ENCODE measurements around the gene FBXO9.

Gene FBXO9

DNA sequence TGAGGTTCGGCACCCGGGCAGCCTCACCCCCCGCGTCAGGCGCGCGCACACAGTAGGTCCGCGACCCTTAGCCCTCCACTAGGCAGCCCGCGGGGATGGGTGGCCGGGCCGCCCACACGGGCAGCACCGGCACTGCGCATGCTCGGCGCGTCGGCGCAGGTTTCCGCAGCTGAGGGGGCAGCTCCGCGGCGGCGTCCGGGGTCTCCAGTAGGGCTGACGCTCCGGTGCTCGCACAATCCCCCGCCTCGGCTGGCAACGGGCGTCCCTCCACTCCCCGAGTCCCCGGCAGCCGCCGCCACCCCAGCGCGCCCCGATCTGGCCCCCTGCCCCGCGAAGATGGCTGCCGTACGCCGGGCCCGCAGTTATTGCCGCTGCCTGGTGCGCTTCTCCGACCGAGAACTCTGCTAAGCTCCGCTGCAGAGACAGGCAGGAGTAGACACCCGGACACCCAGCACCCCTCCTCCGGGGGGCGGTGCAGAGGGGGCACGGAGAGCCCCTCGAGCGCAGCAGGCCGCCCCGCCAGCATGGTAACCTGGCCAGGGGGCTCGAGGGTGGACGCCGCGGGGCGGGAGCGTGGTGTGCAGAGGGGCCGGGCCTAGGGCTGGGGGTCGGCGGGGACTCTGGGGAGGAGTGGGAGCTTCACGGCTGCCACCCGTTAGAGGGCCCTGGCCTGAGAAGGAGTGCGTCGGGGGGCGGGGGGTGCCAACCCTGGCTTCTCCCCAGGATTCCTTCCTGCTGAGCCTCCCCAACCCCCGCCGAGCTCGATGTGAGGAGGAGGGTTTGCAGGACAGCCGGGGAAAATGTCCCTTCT lies at the start of gene FBXO9:
TSS of gene FBXO9 (plus strand) at position 139 of the 811 bp plus-strand sequence. CDS start at position 525, 386 bp downstream.
- ATAC-seq (ENCODE audit: low read depth), result peak; percentile 57
- Mint-ChIP-seq H3K9me3 (no peaks in the 10 kb centered on the region), H3K4me3 (peak within 1 kb of the TSS; percentile 98), H3K36me3 (no peaks in the 10 kb centered on the region), H3K27ac (peak within 1 kb of the TSS; percentile 94), H3K27me3 (no peaks in the 10 kb centered on the region), H3K4me1 (peaks cover 18% of the 10 kb centered on the region)
- peak; percentile 73 to 81 for DNase-seq (ENCODE audit: low spot score in 2 of 2)

DNA sequence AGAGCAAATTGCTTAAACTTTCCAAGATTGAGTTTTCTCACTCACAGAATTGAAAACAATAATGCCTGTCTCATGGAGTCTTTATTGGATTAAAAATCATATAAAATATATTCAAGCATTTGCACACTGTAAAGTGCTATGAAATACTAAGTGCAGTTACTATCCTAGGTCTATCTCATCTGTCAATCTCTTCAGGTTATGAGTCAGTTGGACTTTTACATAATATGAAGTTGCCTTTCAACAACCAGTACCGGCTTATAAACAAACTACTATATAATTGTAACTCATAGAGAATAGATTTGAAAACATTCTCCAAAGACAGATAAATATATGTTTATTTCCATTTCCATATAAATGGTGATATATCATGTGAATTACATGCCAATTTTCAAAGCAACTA lies 49.7 kb upstream of the FBXO9 start:
- H3K9me3 Mint-ChIP-seq, result no peaks in the 10 kb centered on the region
- peaks cover 3% of the 10 kb centered on the region for H3K4me1 Mint-ChIP-seq
- no peaks in the 10 kb centered on the region for H3K27me3 Mint-ChIP-seq
- no peak for ATAC-seq (ENCODE audit: low read depth)
- no peak for DNase-seq (ENCODE audit: low spot score in 2 of 2)
- H3K4me3 Mint-ChIP-seq, result no peak overlapping the region
- H3K27ac Mint-ChIP-seq, result no peak overlapping the region
- H3K36me3 Mint-ChIP-seq, result peaks cover 38% of the 10 kb centered on the region

DNA sequence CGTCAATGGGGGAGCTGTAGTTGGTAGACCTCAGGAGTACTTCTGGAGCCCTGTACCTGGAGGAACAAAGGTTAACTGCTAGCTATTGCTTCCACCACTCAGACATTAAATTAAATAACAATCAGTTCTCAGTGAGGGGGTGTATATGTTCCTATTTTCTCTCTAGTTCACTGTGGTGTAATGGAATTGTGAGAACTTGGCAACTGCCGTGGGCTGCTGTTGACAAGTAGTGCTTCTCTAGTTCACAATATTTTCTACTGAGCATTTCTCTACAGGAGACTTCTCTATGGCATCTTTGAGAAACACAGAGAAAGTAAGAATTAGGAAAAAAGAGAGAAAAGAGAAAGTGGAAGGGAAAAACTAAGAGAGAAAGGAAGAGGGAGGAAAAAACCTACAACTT lies 46.8 kb upstream of the FBXO9 start:
- ATAC-seq (ENCODE audit: low read depth) (no peak), DNase-seq (ENCODE audit: low spot score in 2 of 2) (no peak)
- Mint-ChIP-seq H3K36me3 (peaks cover 34% of the 10 kb centered on the region), H3K4me1 (peaks cover 3% of the 10 kb centered on the region), H3K9me3 (no peaks in the 10 kb centered on the region), H3K27ac (no peak overlapping the region), H3K4me3 (no peak overlapping the region), H3K27me3 (no peaks in the 10 kb centered on the region)

DNA sequence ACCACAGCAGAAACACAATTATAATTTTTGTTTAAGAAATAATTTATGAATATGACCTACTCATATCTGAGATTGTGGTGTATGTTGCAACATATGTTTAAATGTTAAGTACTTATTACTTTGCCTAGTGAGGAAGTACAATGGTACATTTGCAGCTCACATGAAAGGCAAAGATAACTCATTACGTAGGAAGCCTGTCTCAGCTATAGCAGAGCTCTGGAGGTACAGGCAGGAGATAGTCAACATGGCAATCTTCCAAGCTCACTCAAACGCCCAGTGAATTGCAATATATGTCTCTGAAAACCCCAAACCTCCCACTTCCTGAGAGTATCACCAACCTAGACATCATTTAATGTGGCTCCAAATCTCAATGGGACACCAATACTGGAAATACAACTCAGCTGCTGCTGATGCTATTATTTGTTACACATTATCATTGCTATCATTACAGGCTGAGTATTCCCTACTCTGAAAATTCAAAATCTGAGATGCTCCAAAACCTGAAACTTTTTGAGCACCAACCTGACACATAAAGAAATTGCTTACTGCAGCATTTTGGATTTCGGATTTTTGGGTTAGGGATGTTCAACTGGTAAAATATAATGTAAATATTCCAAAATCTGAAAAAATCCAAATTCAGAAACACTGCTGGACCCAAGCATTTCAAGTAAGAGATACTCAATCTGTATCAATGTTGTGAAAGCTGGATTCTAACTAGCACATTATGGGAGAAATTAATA lies 45.0 kb upstream of the FBXO9 start:
- H3K4me3 Mint-ChIP-seq, result no peak overlapping the region
- H3K27ac Mint-ChIP-seq, result no peak overlapping the region
- peaks cover 28% of the 10 kb centered on the region for H3K36me3 Mint-ChIP-seq
- H3K27me3 Mint-ChIP-seq, result no peaks in the 10 kb centered on the region
- H3K9me3 Mint-ChIP-seq, result no peaks in the 10 kb centered on the region
- ATAC-seq (ENCODE audit: low read depth), result no peak
- peaks cover 3% of the 10 kb centered on the region for H3K4me1 Mint-ChIP-seq
- no peak for DNase-seq (ENCODE audit: low spot score in 2 of 2)

DNA sequence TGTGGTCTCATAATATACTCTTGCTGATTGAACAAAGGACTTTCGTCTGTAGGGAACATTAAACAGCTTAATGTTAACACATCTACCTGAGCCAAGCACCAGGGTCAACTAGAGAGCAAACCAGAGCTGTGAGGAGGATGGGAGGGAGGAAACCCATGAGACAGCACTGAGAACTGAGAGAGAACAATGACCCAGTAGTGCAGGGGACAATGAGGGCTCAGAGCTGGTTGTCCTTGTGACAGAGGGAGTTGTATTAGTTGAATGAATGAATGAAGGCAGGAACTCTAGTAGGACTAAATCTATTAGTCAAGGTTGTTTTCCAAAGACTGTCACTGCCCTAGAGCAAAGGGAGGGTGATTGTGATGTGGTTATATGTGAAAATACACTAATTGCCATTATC lies 41.9 kb upstream of the FBXO9 start:
- Mint-ChIP-seq H3K36me3 (peaks cover 26% of the 10 kb centered on the region), H3K27me3 (no peaks in the 10 kb centered on the region), H3K9me3 (no peaks in the 10 kb centered on the region), H3K4me1 (no peaks in the 10 kb centered on the region), H3K4me3 (no peak overlapping the region), H3K27ac (no peak overlapping the region)
- ATAC-seq (ENCODE audit: low read depth), result no peak
- DNase-seq (ENCODE audit: low spot score in 2 of 2), result no peak

DNA sequence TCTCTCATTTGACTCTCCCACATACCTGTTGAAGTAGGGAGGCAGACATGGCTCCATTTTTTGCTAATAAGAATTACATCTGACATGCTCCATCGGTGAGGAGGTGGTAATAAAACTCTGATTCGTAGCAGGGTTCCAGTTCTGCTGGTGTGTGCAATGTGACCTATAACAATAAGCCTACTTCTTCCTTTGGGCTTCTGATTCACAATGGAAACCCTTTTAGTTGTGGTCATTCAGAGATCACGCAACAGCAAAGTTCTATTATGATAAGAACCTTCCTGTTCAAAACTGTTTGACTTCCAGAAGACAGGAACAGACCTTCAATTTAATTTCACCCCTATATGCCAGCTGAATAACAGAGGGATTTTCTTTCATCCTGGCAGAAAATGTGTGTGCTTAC lies 38.7 kb upstream of the FBXO9 start:
- Mint-ChIP-seq H3K27ac (no peak overlapping the region), H3K4me3 (no peak overlapping the region), H3K36me3 (peaks cover 28% of the 10 kb centered on the region), H3K4me1 (no peaks in the 10 kb centered on the region), H3K27me3 (no peaks in the 10 kb centered on the region), H3K9me3 (no peaks in the 10 kb centered on the region)
- no peak for DNase-seq (ENCODE audit: low spot score in 2 of 2)
- ATAC-seq (ENCODE audit: low read depth), result no peak

DNA sequence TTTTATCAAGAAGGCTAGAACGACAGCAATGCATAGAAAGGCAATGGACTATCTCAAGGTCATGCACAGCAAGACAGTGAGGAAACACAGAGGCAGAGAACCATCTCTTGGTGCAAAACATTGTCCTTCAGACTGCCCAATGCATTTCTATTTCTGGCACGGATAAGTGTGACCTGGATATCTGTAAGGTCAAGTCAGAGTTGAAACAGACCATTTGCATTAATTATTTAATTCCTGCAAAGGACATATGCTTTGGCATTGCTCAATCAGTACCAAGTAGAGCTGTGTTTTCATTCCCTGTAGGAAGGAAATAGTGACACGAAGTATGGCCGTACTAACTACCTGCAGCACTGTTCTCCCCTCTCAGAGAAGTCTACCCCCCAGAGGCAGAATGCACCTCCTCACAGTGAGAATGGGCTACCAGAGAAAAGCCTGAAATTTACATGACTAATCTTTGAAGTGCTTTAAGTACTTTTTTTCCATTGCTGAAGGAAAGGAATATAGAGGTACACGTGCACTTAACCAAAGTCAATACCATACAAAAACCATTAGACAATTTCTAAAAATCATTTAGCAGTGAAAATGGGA lies 38.0 kb upstream of the FBXO9 start:
- no peaks in the 10 kb centered on the region for H3K4me1 Mint-ChIP-seq
- peaks cover 33% of the 10 kb centered on the region for H3K36me3 Mint-ChIP-seq
- no peak overlapping the region for H3K27ac Mint-ChIP-seq
- H3K4me3 Mint-ChIP-seq, result no peak overlapping the region
- no peaks in the 10 kb centered on the region for H3K9me3 Mint-ChIP-seq
- ATAC-seq (ENCODE audit: low read depth), result no peak
- DNase-seq (ENCODE audit: low spot score in 2 of 2), result no peak
- no peaks in the 10 kb centered on the region for H3K27me3 Mint-ChIP-seq

DNA sequence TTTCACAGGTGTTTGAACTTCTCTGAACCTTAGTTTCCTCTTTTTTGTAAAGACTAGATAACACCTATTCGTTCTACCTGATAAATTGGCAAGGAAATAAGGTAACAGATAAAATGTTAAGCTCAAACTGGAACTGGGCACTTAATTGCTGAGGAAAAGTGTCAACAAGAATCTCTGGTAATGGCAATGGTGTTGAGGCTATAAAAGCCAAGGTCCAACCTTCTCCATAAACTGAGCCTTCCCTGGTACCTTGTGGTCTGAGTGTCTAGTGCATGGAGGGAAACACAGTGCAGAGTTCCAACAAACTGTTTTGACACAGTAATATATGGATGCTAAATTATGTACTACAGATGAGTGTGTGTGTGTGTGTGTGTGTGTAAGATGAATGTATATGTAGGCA lies 36.7 kb upstream of the FBXO9 start:
- Mint-ChIP-seq H3K27me3 (no peaks in the 10 kb centered on the region), H3K9me3 (no peaks in the 10 kb centered on the region), H3K27ac (no peak overlapping the region), H3K4me1 (no peaks in the 10 kb centered on the region), H3K36me3 (peaks cover 43% of the 10 kb centered on the region), H3K4me3 (no peak overlapping the region)
- no peak for ATAC-seq (ENCODE audit: low read depth)
- no peak for DNase-seq (ENCODE audit: low spot score in 2 of 2)

DNA sequence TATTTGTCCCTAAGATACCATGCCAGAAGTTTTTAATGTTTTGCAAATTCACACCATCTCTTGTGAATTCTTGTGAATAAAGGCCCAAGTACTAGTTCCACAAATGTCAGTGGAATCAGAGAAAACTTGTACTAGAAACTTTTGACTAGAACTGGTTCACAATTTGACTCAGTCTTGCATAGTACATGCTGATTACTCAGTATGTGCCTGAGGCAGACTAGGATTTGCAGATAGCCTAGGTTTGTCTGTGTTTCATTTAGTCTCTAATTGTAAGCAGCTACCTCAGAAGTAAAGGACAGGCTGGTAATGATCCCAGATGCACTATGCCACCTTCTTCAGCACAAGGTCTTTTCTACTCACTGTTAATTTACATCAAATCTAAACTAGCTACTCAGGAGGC lies 35.9 kb upstream of the FBXO9 start:
- Mint-ChIP-seq H3K4me1 (no peaks in the 10 kb centered on the region), H3K27ac (no peak overlapping the region), H3K9me3 (no peaks in the 10 kb centered on the region), H3K4me3 (no peak overlapping the region), H3K36me3 (peaks cover 40% of the 10 kb centered on the region), H3K27me3 (no peaks in the 10 kb centered on the region)
- ATAC-seq (ENCODE audit: low read depth) (no peak), DNase-seq (ENCODE audit: low spot score in 2 of 2) (no peak)

DNA sequence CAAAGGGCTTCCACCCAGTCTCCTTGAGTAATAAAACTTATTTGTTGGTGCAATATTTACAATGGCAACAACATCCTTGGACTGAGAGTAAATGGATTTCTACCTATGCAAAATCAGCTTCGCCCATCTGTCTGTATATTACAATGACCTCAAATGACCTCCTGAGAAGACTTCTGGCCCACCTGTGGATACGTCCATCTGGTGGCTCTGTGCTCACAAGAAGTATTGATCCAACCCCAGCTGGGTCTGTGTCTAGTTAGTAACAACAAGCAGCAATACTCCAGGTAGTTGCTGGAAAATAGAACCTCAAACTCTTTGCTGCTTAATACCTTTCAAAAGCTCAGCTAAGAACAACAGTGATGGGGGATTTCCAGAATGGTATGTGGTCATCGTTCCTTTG lies 35.4 kb upstream of the FBXO9 start:
- DNase-seq (ENCODE audit: low spot score in 2 of 2), result no peak
- no peak overlapping the region for H3K27ac Mint-ChIP-seq
- H3K36me3 Mint-ChIP-seq, result peaks cover 43% of the 10 kb centered on the region
- no peak overlapping the region for H3K4me3 Mint-ChIP-seq
- H3K4me1 Mint-ChIP-seq, result no peaks in the 10 kb centered on the region
- no peak for ATAC-seq (ENCODE audit: low read depth)
- no peaks in the 10 kb centered on the region for H3K27me3 Mint-ChIP-seq
- H3K9me3 Mint-ChIP-seq, result no peaks in the 10 kb centered on the region

DNA sequence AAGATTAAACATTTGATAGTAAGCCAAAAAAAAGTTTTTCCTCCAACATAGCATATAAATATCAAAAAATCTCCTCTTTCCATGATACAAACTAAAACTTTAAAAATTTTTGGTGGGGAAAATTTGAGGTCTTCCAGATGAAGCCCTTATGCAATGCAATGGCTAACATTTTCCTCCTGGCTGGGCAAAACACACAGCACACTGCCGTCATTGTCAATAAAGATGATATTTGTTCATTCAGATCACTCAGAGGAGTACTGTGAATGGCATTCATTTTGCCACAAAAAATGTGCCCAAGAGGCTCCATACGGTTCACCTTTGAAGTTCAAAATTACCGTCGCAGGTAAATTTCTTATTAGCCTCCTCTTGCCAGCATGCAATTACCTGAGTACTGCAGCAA lies 33.9 kb upstream of the FBXO9 start:
- no peaks in the 10 kb centered on the region for H3K9me3 Mint-ChIP-seq
- no peaks in the 10 kb centered on the region for H3K4me1 Mint-ChIP-seq
- H3K4me3 Mint-ChIP-seq, result no peak overlapping the region
- H3K27ac Mint-ChIP-seq, result no peak overlapping the region
- H3K27me3 Mint-ChIP-seq, result no peaks in the 10 kb centered on the region
- DNase-seq (ENCODE audit: low spot score in 2 of 2) (no peak), ATAC-seq (ENCODE audit: low read depth) (no peak)
- H3K36me3 Mint-ChIP-seq, result peaks cover 48% of the 10 kb centered on the region

DNA sequence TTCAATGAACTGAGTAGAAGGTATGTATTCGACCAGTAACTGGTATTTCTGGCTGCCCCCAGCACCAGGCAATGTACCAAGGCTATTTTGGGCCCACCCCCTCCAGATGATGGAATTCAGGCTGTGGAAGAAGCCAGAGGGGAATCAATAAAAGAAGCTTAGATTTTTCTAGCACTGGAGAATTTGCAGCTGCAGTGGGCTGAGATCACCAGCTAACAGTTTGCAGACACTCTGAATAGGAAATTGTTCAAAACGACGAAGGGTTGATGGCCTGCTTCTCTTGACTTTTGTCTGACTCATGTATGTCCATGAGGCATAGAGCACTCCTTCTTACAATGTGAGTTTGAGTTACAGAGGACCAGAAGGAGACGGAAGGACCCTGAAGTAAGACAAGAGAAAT lies 32.4 kb upstream of the FBXO9 start:
- Mint-ChIP-seq H3K4me3 (no peak overlapping the region), H3K9me3 (no peaks in the 10 kb centered on the region), H3K4me1 (no peaks in the 10 kb centered on the region), H3K27ac (no peak overlapping the region), H3K27me3 (no peaks in the 10 kb centered on the region), H3K36me3 (peaks cover 44% of the 10 kb centered on the region)
- no peak for ATAC-seq (ENCODE audit: low read depth)
- no peak for DNase-seq (ENCODE audit: low spot score in 2 of 2)

DNA sequence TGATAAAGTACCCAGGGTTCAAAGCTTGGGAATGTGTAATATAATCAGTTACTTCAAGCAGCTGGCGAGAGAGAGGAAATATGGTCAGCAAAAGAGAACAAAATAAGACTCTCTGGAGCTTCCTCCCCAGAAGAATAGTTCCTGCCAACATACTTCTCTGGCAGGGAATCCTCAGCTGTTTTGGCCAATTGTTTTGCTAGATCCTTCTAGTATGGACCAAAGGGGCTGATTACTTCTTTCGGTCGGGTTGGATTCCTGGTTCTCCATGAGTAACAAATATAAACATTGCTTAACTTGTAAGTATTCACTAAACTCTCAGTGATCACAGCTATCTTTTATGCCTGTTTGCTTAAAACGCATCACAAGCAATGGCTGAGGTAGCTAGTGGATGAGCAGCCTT lies 31.4 kb upstream of the FBXO9 start:
- no peak overlapping the region for H3K27ac Mint-ChIP-seq
- no peaks in the 10 kb centered on the region for H3K27me3 Mint-ChIP-seq
- DNase-seq (ENCODE audit: low spot score in 2 of 2), result no peak
- H3K36me3 Mint-ChIP-seq, result peaks cover 39% of the 10 kb centered on the region
- H3K4me3 Mint-ChIP-seq, result no peak overlapping the region
- ATAC-seq (ENCODE audit: low read depth), result no peak
- H3K4me1 Mint-ChIP-seq, result no peaks in the 10 kb centered on the region
- no peaks in the 10 kb centered on the region for H3K9me3 Mint-ChIP-seq

DNA sequence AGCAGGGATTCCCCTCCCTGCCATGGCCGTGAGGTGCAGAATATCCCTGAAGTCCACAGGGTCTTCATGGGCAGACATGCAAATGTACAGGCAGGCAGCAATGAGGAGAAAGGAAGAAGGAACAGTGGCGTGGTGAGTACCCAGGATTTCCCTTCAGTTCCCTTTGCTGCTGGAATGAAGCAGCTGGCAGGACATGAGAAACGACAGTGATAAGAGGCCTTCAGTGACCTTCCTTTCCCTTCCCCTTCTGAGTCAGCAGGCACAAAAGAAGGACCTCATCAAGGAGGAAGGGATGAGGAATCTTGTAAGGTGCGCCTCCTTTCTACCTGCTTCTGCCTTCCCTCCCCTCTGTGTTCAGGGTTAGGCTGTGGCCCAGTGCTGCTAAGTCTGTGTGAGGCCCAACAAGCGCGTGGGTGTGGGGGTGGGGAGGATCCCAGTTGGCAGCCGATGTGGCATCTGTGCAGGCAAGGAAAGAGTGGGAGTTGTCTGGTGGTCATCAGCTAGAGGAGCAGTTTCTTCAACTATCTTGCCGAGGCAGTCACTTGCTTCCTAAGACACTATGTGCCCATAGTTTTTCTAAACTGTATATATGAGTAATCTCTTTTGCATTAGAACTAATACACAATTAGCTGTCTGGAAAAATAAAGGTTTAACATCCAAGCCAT lies 29.5 kb upstream of the FBXO9 start:
- H3K27ac Mint-ChIP-seq, result no peak overlapping the region
- H3K4me1 Mint-ChIP-seq, result no peaks in the 10 kb centered on the region
- no peak overlapping the region for H3K4me3 Mint-ChIP-seq
- H3K9me3 Mint-ChIP-seq, result no peaks in the 10 kb centered on the region
- peaks cover 49% of the 10 kb centered on the region for H3K36me3 Mint-ChIP-seq
- no peak for DNase-seq (ENCODE audit: low spot score in 2 of 2)
- no peaks in the 10 kb centered on the region for H3K27me3 Mint-ChIP-seq
- no peak for ATAC-seq (ENCODE audit: low read depth)
